Panc1 (cell line): ENCODE measurements around the gene MOG. TPM values are rescaled to one million over a fixed set of nuclear protein-coding genes. Genes with fewer than 3 reads are reported as not detected.

Experiments used
- ATAC-seq: fragments of 200-7000 bp; cut with Tn5 transposase; 2 replicates; pipeline ENCODE4 v1.9.1; 2020; ENCODE audit warnings: mild to moderate bottlenecking, moderate library complexity
- BruUV-seq: library from RNA; stranded (reverse); fragments of 400-500 nt; replicated peaks from 2 replicates; lab custom pipeline; 2021; lab: Mats Ljungman, UMichigan
- CTCF ChIA-PET: fragments of 300-600 bp; sonication (Branson Sonifier 250); formaldehyde crosslinking; loops from one replicate; lab custom pipeline; 2022; ENCODE audit warnings: antibody characterized with exemption; lab: Charles Lee
- POLR2A ChIA-PET: fragments of 300-600 bp; sonication (Branson Sonifier 250); formaldehyde crosslinking; loops from one replicate; lab custom pipeline; 2022; ENCODE audit warnings: antibody characterized with exemption; lab: Charles Lee
- DNase-seq: peaks from one replicate; pipeline ENCODE4 v3.0.0-alpha.2; 2010; ENCODE audit warnings: low read depth, low spot score
- H3K27ac ChIP-seq: 2 replicates; pipeline ENCODE4 v1.5.1; 2011; ENCODE audit warnings: mild to moderate bottlenecking, low read length, inconsistent platforms
- H3K27me3 ChIP-seq: fragments of 200-500 bp; sonication (Bioruptor generic); 2 replicates; pipeline ENCODE4 v1.6.0; 2014; ENCODE audit warnings: low read length, inconsistent platforms; ENCODE audit not compliant: control insufficient read depth, insufficient read depth
- H3K36me3 ChIP-seq: fragments of 200-500 bp; sonication (Bioruptor generic); 2 replicates; pipeline ENCODE4 v1.5.1; 2014; ENCODE audit warnings: inconsistent platforms, mild to moderate bottlenecking, low read length, moderate library complexity; ENCODE audit not compliant: control insufficient read depth, insufficient read depth
- H3K4me1 ChIP-seq: 2 replicates; pipeline ENCODE4 v1.5.1; 2011; ENCODE audit warnings: inconsistent platforms, mild to moderate bottlenecking, low read length, moderate library complexity; ENCODE audit not compliant: control insufficient read depth, insufficient read depth
- H3K4me3 ChIP-seq, 2 experiments: 2 replicates each; pipeline ENCODE4 v1.5.1; 2011 to 2012; ENCODE audit warnings: low read depth in 2 of 2, low read length in 2 of 2, mild to moderate bottlenecking in 2 of 2, inconsistent platforms in 1 of 2, moderate library complexity in 1 of 2
- H3K9me3 ChIP-seq: fragments of 200-500 bp; sonication (Bioruptor generic); 2 replicates; pipeline ENCODE4 v1.5.1; 2014; ENCODE audit warnings: low read depth, mild to moderate bottlenecking, inconsistent platforms, low read length, moderate library complexity; ENCODE audit not compliant: control insufficient read depth, insufficient read depth
- POLR2AphosphoS5 ChIP-seq: IDR thresholded peaks from 2 replicates; pipeline ENCODE4 v1.6.1; 2012; ENCODE audit warnings: mild to moderate bottlenecking, low read depth, low read length, moderate library complexity
- SIN3A ChIP-seq: IDR thresholded peaks from 2 replicates; pipeline ENCODE4 v1.6.1; 2012; ENCODE audit warnings: low read depth, mild to moderate bottlenecking, low read length, moderate library complexity, borderline replicate concordance; ENCODE audit not compliant: insufficient read depth
- TCF7L2 ChIP-seq: IDR thresholded peaks from 2 replicates; pipeline ENCODE4 v1.6.1; 2011; ENCODE audit warnings: mild to moderate bottlenecking, low read depth, low read length, inconsistent platforms
- in situ Hi-C: cut with HindIII; loops from 2 replicates; pipeline ENCODE4 v1.10.0; 2016; ENCODE audit warnings: low sequenced_read_pairs, low pct_unique_long_range_greater_than_20kb
- intact Hi-C: fragments of 100-400 bp; cut with micrococcal nuclease; formaldehyde crosslinking; loops from one replicate; pipeline ENCODE4 v1.10.0; 2022; ENCODE audit not compliant: unreplicated experiment
- total RNA-seq: library from RNA; stranded (reverse); gene quantifications from one replicate; pipeline ENCODE4 v1.2.1, GENCODE V29; 2021; ENCODE audit not compliant: unreplicated experiment
- TF ChIP-seq, protein P1 (sequence below): fragments of 450-650 bp; IDR thresholded peaks from 2 replicates; pipeline ENCODE4 v1.5.1; 2017; ENCODE audit warnings: mild to moderate bottlenecking
- TF ChIP-seq, protein P2 (sequence below), 2 experiments: IDR thresholded peaks; 2 replicates each; pipeline ENCODE4 v1.6.1; 2011 to 2012; ENCODE audit warnings: low read depth in 2 of 2, control low read depth in 1 of 2, low read length in 1 of 2, mild to moderate bottlenecking in 1 of 2, moderate library complexity in 1 of 2; ENCODE audit not compliant: insufficient read depth in 1 of 2

The MOG gene
- total RNA-seq, 1 experiment from 2014 or later = not detected

DNA sequence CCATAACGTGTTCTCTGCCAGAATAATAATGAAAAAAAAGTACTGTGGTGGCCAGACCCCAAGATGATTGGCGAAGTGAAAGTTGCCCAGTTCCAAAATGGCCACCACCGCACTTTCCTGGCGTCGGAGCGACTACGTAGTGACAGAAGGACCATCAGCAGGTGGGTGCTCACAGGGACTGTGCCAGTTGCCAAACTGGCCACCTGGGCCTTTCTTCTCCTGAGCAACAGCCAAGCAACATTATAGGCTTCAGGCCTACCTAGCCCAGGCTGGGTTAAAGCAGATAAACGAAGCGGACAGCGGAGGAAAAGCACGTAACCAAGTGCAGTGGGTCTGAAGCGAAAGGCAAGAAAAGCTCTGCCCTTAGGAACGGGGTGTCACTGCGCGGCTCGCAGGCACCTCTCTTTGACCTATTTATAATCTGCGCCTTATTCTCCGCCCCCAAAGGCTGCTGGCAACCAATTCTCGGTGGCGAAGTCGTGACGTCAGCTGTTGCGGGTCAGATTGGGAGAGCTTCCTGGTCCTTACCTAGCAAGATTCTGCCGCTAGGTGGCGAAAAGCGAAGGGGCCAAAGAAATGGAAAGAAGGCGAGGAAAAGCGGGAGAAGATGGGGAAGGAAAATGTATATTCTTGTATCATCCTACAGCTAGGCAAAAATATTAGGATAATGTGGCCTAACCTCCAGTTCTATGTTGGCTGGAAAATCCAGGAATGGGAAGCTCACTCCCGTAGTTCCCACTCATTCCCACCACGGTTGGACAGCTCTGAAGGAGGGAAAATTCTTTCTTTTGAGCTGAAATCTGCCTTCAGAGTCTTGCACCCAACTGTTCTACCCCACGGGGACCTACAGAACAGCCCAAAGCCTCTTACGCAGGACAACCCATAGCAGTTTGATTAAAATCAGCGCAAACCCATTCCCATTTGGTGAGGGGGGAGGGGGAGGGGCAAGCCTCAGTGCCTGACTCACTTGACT is 6.9 kb upstream of the MOG start:
- H3K4me3 ChIP-seq = peak overlapping the region; percentile 47 to 78
- H3K4me1 ChIP-seq = peaks cover 3% of the 10 kb centered on the region
- ATAC-seq (peak; percentile 98), DNase-seq (peak; percentile 90)
- no peaks in the 10 kb centered on the region for H3K9me3 ChIP-seq
- intact Hi-C loops = no loop called here
- BruUV-seq = no TSS peak
- H3K27ac ChIP-seq = peak overlapping the region; percentile 77; the same call in 1 of the 2 replicates
- ChIA-PET CTCF (interaction anchor here (0.6 to 1.5 kb wide), 9 partner anchors 8 to 669 kb away, joined by 3 to 20 read pairs (median 4); partner anchors contain the start of gene GABBR1), POLR2A (interaction anchor here (0.6 kb wide), 1 partner anchor 105 kb away, joined by 4 read pairs; no protein-coding TSS in a partner anchor)
- TF ChIP-seq TCF7L2 = peak; percentile 26; the same call in 1 of the 2 replicates
- no peak for TF ChIP-seq SIN3A
- TF ChIP-seq, protein P1, sequence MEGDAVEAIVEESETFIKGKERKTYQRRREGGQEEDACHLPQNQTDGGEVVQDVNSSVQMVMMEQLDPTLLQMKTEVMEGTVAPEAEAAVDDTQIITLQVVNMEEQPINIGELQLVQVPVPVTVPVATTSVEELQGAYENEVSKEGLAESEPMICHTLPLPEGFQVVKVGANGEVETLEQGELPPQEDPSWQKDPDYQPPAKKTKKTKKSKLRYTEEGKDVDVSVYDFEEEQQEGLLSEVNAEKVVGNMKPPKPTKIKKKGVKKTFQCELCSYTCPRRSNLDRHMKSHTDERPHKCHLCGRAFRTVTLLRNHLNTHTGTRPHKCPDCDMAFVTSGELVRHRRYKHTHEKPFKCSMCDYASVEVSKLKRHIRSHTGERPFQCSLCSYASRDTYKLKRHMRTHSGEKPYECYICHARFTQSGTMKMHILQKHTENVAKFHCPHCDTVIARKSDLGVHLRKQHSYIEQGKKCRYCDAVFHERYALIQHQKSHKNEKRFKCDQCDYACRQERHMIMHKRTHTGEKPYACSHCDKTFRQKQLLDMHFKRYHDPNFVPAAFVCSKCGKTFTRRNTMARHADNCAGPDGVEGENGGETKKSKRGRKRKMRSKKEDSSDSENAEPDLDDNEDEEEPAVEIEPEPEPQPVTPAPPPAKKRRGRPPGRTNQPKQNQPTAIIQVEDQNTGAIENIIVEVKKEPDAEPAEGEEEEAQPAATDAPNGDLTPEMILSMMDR = peak; percentile 96
- no peak for TF ChIP-seq POLR2AphosphoS5
- H3K36me3 ChIP-seq = no peaks in the 10 kb centered on the region
- in situ Hi-C loops = no loop called here
- no peaks in the 10 kb centered on the region for H3K27me3 ChIP-seq

DNA sequence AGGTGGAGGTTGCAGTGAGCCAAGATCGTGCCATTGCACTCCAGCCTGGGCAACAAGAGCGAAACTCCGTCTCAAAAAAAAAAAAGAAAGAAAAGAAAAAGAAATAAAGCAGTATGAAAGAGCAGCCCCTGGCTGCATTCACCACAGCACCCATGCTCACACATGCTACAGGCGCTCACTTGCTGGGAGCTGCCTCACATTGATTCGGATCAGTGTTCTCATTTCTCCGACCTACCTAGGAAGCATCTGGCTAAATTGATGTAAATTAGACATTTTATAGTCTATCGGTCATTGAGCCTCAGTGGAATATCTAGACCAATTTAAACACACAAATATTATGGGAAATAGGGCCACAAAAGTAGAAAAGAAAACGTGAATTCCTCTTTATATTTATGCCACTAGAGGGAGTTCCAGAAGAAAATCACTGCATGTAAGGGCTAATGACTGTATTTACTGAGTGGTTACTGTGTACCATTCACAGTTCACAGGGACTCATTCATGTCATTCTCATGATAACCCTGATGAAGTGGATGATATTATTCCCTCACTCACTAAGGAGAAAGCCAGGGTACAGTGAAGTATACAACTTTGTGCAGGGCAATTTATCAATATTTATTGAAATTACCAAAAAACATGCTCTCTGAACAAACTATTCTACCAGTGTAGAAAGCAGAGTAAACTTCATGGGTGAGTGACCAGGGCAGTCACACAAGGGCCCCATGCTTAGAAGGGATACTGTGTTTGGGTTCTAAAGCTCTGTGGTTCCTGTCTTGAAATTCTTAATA is 5.3 kb upstream of the MOG start:
- Histone ChIP-seq H3K27ac (no peak overlapping the region), H3K27me3 (peaks cover 2% of the 10 kb centered on the region; the same call in 1 of the 2 replicates), H3K9me3 (no peaks in the 10 kb centered on the region), H3K4me3 (no peak overlapping the region), H3K36me3 (no peaks in the 10 kb centered on the region), H3K4me1 (peaks cover 3% of the 10 kb centered on the region)
- intact Hi-C loops (no loop called here), in situ Hi-C loops (no loop called here)
- no peak for DNase-seq
- ATAC-seq = peak; percentile 61
- ChIA-PET CTCF (interaction anchor here (0.7 to 0.8 kb wide), 2 partner anchors 25 to 1321 kb away, joined by 3 read pairs; no protein-coding TSS in a partner anchor), POLR2A (no interaction called here)
- BruUV-seq = no TSS peak
- TF ChIP-seq, protein P1 = peak; percentile 82
- TF ChIP-seq TCF7L2 (no peak), POLR2AphosphoS5 (no peak)
- TF ChIP-seq, protein P2, sequence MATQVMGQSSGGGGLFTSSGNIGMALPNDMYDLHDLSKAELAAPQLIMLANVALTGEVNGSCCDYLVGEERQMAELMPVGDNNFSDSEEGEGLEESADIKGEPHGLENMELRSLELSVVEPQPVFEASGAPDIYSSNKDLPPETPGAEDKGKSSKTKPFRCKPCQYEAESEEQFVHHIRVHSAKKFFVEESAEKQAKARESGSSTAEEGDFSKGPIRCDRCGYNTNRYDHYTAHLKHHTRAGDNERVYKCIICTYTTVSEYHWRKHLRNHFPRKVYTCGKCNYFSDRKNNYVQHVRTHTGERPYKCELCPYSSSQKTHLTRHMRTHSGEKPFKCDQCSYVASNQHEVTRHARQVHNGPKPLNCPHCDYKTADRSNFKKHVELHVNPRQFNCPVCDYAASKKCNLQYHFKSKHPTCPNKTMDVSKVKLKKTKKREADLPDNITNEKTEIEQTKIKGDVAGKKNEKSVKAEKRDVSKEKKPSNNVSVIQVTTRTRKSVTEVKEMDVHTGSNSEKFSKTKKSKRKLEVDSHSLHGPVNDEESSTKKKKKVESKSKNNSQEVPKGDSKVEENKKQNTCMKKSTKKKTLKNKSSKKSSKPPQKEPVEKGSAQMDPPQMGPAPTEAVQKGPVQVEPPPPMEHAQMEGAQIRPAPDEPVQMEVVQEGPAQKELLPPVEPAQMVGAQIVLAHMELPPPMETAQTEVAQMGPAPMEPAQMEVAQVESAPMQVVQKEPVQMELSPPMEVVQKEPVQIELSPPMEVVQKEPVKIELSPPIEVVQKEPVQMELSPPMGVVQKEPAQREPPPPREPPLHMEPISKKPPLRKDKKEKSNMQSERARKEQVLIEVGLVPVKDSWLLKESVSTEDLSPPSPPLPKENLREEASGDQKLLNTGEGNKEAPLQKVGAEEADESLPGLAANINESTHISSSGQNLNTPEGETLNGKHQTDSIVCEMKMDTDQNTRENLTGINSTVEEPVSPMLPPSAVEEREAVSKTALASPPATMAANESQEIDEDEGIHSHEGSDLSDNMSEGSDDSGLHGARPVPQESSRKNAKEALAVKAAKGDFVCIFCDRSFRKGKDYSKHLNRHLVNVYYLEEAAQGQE (IDR thresholded peaks at IDR 0.05; ENCODE audit: insufficient read depth in 1 of 2, low read depth in 2 of 2, low read length in 1 of 2) = no peak
